ENCODE measurements around the gene ARFIP2.

- no peak for TF ChIP-seq POLR2AphosphoS5 (IDR thresholded peaks at IDR 0.05)
- no peak for TF ChIP-seq POLR2A (IDR thresholded peaks at IDR 0.05; ENCODE audit: low read depth)
Observed at GRCh38 chr11:6469599-6469998, 11.5 kb downstream of the ARFIP2 start.

All from esophagus muscularis mucosa (tissue), 2 donors.